Lower lobe of right lung (tissue), 2 donors: ENCODE measurements around the gene CUX1. TPM values are rescaled to one million over a fixed set of nuclear protein-coding genes. Genes with fewer than 3 reads are reported as not detected.
A peak's percentile ranks its signal among the peaks of the same experiment; 100 is the strongest.
"Not testable (repeated sequence)": the region's sequence is repeated elsewhere in the genome, so short reads cannot be mapped to it uniquely, and the experiment has no call there.

Experiments used
- ATAC-seq, 2 donors: fragments of 200-7000 bp; cut with Tn5 transposase; one replicate each; pipeline ENCODE4 v1.9.1; 2020 to 2022; ENCODE audit warnings: mild to moderate bottlenecking in 2 of 2, moderate library complexity in 2 of 2
- DNase-seq: peaks from one replicate; pipeline ENCODE4 v3.0.0-alpha.2; 2020
- H3K27ac ChIP-seq: fragments of 200-600 bp; one replicate; pipeline ENCODE4 v1.8.0; 2022
- H3K27me3 ChIP-seq: fragments of 200-600 bp; one replicate; pipeline ENCODE4 v1.8.0; 2022; ENCODE audit warnings: low read depth
- H3K36me3 ChIP-seq: fragments of 200-600 bp; one replicate; pipeline ENCODE4 v1.8.0; 2022; ENCODE audit warnings: mild to moderate bottlenecking
- H3K4me1 ChIP-seq: fragments of 200-600 bp; one replicate; pipeline ENCODE4 v1.8.0; 2022
- H3K4me3 ChIP-seq: fragments of 200-600 bp; one replicate; pipeline ENCODE4 v1.8.0; 2022; ENCODE audit warnings: mild to moderate bottlenecking
- H3K9me3 ChIP-seq: fragments of 200-600 bp; one replicate; pipeline ENCODE4 v1.8.0; 2022
- intact Hi-C: fragments of 100-400 bp; cut with DNase I; formaldehyde crosslinking; loops from one replicate; pipeline ENCODE4 v1.11.0; 2022
- total RNA-seq: library from RNA; stranded (reverse); fragmentation: NEBNext Ultra II Directional; extraction: Animal tissue kit (Norgen Biotek cat#: 25700); gene quantifications from one replicate; pipeline ENCODE4 v1.2.1, GENCODE V29; 2021
- TF ChIP-seq, protein P1 (sequence below): fragments of 200-600 bp; IDR thresholded peaks from one replicate; pipeline ENCODE4 v1.8.0; 2022; ENCODE audit warnings: antibody characterized with exemption, mild to moderate bottlenecking
- donor health status: DM: no; HTN: yes; CAD: no; lungs with severe emphysema.

CUX1 gene
- total RNA-seq, 1 donor from 2014 or later = 118 TPM

DNA sequence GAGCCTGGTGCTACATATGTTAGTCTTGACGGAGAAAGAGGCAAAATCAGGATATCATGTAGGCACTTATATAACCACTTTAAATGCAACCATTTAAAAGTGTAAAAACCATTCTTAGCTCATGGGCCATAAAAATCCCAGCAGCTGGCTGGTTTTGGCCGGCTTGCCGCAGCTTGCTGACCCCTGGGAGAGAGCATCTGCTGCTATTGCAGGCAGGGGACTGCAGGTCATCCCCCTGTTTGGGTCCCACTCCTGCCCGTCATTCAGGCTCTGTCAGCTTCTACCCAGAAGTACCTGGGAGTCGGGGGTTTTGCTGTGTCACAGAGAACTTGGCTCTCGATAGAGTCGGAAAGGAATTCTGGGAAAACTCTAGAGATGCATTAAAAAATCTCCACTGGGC, 187.4 kb downstream of the CUX1 start:
- DNase-seq = no peak
- no peaks in the 10 kb centered on the region for H3K27me3 ChIP-seq
- no peak overlapping the region for H3K4me3 ChIP-seq
- ATAC-seq = no peak
- intact Hi-C loops = no loop called here
- no peak overlapping the region for H3K27ac ChIP-seq
- H3K4me1 ChIP-seq = no peaks in the 10 kb centered on the region
- no peaks in the 10 kb centered on the region for H3K9me3 ChIP-seq
- H3K36me3 ChIP-seq = peaks cover 5% of the 10 kb centered on the region
- TF ChIP-seq, protein P1, sequence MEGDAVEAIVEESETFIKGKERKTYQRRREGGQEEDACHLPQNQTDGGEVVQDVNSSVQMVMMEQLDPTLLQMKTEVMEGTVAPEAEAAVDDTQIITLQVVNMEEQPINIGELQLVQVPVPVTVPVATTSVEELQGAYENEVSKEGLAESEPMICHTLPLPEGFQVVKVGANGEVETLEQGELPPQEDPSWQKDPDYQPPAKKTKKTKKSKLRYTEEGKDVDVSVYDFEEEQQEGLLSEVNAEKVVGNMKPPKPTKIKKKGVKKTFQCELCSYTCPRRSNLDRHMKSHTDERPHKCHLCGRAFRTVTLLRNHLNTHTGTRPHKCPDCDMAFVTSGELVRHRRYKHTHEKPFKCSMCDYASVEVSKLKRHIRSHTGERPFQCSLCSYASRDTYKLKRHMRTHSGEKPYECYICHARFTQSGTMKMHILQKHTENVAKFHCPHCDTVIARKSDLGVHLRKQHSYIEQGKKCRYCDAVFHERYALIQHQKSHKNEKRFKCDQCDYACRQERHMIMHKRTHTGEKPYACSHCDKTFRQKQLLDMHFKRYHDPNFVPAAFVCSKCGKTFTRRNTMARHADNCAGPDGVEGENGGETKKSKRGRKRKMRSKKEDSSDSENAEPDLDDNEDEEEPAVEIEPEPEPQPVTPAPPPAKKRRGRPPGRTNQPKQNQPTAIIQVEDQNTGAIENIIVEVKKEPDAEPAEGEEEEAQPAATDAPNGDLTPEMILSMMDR = no peak

DNA sequence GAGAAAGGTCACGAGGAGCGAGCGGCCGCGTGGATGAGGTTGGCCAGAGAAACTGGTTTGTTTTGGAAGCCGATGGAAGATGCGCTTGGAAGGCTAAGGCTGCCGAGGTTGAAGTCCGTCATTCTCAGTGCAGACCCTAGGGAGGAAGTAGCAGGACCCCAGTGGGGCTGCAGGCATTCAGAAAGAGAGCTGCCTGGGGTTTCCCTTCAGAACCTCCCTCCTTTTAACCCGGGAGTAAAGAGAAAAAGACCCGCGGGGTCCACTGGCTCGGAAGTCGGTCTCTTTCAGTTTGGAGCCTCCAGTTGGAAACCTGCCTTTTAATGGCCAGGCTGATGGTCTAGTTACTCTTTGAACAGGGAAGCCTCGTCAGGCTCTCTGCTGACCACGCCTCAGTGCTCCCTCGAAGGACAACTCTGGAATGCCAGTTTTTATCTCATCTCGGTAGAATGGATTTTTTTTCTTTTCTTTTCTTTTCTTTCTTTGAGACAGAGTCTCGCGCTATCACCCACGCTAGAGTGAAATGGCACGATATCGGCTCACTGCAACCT, 188.6 kb downstream of the CUX1 start:
- Histone ChIP-seq H3K27me3 (no peaks in the 10 kb centered on the region), H3K27ac (no peak overlapping the region), H3K4me1 (no peaks in the 10 kb centered on the region), H3K36me3 (peaks cover 5% of the 10 kb centered on the region), H3K4me3 (no peak overlapping the region), H3K9me3 (no peaks in the 10 kb centered on the region)
- intact Hi-C loops = no loop called here
- DNase-seq (no peak), ATAC-seq (no peak)
- TF ChIP-seq, protein P1 = no peak

DNA sequence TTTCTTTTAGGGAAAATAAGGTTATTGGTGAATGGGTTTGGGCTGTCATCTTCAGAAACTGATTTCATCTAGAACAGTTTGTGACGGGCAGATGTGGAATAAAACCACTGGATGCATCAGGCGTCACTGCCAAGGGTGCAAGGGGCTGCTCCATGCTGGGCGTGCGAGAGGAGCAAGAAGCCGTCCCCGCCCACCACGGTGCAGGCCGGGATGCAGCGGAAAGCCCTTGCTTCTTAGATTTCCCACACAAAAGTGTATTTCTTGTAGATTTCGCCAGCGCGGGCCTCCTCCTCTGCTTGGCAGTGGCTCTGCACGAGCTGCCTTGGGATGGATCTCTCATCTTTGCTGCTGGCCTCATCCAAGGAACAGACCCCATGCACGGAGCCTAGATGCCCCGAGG, 189.3 kb downstream of the CUX1 start:
- Histone ChIP-seq H3K36me3 (peaks cover 5% of the 10 kb centered on the region), H3K27ac (no peak overlapping the region), H3K9me3 (no peaks in the 10 kb centered on the region), H3K4me3 (no peak overlapping the region), H3K4me1 (no peaks in the 10 kb centered on the region), H3K27me3 (no peaks in the 10 kb centered on the region)
- TF ChIP-seq, protein P1 = no peak
- intact Hi-C loops = no loop called here
- ATAC-seq = no peak
- no peak for DNase-seq

DNA sequence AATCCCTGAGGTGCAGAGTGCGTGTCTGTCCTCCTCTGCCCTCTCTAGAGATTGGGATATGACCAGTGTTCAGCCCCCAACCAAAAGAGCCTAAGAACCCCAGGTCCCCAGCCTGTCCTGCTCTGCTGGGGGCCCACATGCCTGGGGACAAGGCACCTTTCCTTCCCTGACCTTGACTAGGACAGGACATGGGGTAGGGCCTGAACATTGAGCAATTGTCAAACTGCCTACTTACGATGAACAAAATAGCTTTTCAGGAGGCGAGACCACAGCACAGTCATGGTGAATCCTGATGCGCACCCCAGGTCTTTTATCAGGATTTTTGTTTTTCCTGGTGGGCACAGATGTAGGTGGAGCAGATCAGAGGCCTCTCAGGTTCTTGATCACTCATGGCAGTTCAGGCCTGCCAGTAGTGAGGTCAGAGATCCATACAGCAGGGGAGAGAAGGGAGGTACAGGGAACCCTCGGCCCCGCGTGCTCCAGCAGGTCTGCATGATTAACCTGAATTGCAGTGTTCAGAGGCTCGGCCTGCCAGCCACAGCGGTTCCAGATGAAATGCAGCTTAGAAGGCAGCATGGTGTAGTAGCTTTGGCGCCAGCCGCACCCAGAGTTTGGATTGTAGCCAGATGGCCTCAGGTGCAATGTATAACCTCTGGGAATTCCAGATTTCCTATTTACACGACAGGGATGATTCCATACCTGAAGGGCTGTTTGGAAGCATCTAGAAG, 191.3 kb downstream of the CUX1 start:
- TF ChIP-seq, protein P1 = no peak
- no peak for ATAC-seq
- H3K4me1 ChIP-seq = no peaks in the 10 kb centered on the region
- intact Hi-C loops = no loop called here
- peaks cover 5% of the 10 kb centered on the region for H3K36me3 ChIP-seq
- no peak overlapping the region for H3K27ac ChIP-seq
- no peak overlapping the region for H3K4me3 ChIP-seq
- DNase-seq = no peak
- no peaks in the 10 kb centered on the region for H3K27me3 ChIP-seq
- no peaks in the 10 kb centered on the region for H3K9me3 ChIP-seq

DNA sequence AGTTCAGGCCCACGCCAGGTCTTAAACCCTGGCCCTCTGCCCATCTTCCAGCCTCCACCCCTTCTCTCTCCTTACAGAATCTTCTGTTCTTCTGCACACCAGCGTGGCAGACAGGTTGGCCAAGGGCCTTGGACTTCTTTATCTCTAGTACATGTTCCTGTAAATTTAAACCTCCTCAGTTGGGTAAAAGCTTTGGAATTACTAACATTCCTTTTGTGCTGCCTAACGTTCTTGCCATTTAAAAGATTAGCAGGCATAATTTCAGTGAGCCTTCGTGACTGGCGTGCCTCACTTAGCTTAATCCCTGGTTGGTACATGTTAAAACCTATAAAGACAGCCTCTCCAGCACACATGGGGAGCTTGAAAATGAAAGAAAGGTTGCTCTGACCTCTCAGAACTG, 192.2 kb downstream of the CUX1 start:
- TF ChIP-seq, protein P1 = no peak
- H3K27me3 ChIP-seq = no peaks in the 10 kb centered on the region
- peaks cover 5% of the 10 kb centered on the region for H3K36me3 ChIP-seq
- H3K4me1 ChIP-seq = no peaks in the 10 kb centered on the region
- intact Hi-C loops = no loop called here
- H3K4me3 ChIP-seq = no peak overlapping the region
- DNase-seq (peak; percentile 55), ATAC-seq (peak; percentile 59 to 80)
- no peaks in the 10 kb centered on the region for H3K9me3 ChIP-seq
- no peak overlapping the region for H3K27ac ChIP-seq

DNA sequence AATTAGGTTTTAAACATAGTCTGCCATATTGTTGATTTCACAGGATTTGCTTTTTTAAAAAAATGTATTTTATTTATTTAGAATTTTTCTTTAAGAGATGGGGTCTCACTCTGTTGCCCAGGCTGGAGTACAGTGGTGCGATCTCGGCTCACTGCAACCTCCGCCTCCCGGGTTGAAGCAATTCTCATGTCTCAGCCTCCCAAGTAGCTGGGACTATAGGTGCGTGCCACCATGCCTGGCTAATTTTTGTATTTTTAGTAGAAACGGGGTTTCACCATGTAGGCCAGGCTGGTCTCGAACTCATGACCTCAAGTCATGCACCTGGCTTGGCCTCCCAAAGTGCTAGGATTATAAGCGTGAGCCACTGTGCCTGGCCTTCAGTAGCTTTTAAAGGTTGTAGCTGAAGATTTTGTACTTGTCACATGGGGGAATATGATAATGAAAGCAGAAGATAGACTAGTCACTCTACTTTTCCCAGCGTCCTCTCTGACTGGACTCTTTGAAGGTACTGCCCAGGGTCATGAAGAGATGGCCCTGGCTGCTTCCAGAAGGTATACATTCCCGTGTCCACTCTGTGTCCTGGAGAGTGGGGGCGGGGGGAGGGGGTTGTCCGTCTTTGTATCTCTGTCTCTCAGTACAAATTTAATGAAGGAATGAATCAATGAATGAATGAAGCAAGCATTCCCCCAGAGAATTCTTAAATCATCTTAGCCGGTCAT, 194.8 kb downstream of the CUX1 start:
- H3K9me3 ChIP-seq, H3K4me3 ChIP-seq, H3K27me3 ChIP-seq, H3K36me3 ChIP-seq, H3K27ac ChIP-seq, ATAC-seq, DNase-seq, intact Hi-C loops, H3K4me1 ChIP-seq: not testable (repeated sequence)
